H1 (cell line): ENCODE data around the gene CALY. TPM values are rescaled to one million over a fixed set of nuclear protein-coding genes. Genes with fewer than 3 reads are reported as not detected.
A peak's percentile ranks its signal among the peaks of the same experiment; 100 is the strongest.

Experiments used
- CTCF ChIA-PET: fragments of 300-600 bp; sonication (Branson Sonifier 250); formaldehyde crosslinking; loops from one replicate; lab custom pipeline; 2021; ENCODE audit not compliant: partially characterized antibody; lab: Charles Lee
- POLR2A ChIA-PET: fragments of 300-600 bp; sonication (Branson Sonifier 250); formaldehyde crosslinking; loops from one replicate; lab custom pipeline; 2021; ENCODE audit warnings: inconsistent platforms; ENCODE audit not compliant: partially characterized antibody; lab: Charles Lee
- DNase-seq, 2 experiments: peaks; one replicate each; pipeline versions ENCODE4 v3.0.0 to v3.0.0-alpha.2; 2010 to 2022; ENCODE audit warnings: low spot score in 2 of 2, low read depth in 1 of 2, mixed read lengths in 1 of 2
- FAIRE-seq: peaks from 2 replicates; lab custom pipeline; 2011; peaks lifted over from hg19 to GRCh38; lab: Jason Lieb, UNC
- H2AFZ ChIP-seq: 2 replicates; pipeline ENCODE4 v1.8.1; 2012; ENCODE audit warnings: low read length, inconsistent platforms
- H2AK5ac ChIP-seq: 2 replicates; pipeline ENCODE4 v1.6.1; 2013; ENCODE audit warnings: low read depth, low read length
- H2BK120ac ChIP-seq: replicated peaks from 2 replicates; pipeline ENCODE3; 2013; ENCODE audit warnings: low read depth, low read length, inconsistent platforms
- H2BK12ac ChIP-seq: 2 replicates; pipeline ENCODE4 v1.6.1; 2013; ENCODE audit warnings: low read depth, low read length
- H2BK15ac ChIP-seq: 2 replicates; pipeline ENCODE4 v1.6.1; 2013; ENCODE audit warnings: low read length
- H2BK20ac ChIP-seq: 2 replicates; pipeline ENCODE4 v1.6.1; 2013; ENCODE audit warnings: low read length
- H2BK5ac ChIP-seq: 2 replicates; pipeline ENCODE4 v1.6.1; 2013; ENCODE audit warnings: low read depth, low read length
- H3K14ac ChIP-seq: 2 replicates; pipeline ENCODE4 v1.6.1; 2013; ENCODE audit warnings: inconsistent platforms; ENCODE audit not compliant: insufficient read length
- H3K18ac ChIP-seq: 2 replicates; pipeline ENCODE4 v1.6.1; 2013; ENCODE audit warnings: low read length; ENCODE audit errors: extremely low read depth
- H3K23ac ChIP-seq: 2 replicates; pipeline ENCODE4 v1.6.1; 2013; ENCODE audit warnings: inconsistent platforms; ENCODE audit not compliant: insufficient read length
- H3K23me2 ChIP-seq: 2 replicates; pipeline ENCODE4 v1.6.1; 2013; ENCODE audit warnings: low read depth, low read length
- H3K27ac ChIP-seq: 2 replicates; pipeline ENCODE4 v1.6.1; 2011; ENCODE audit warnings: low read depth, low read length, inconsistent platforms
- H3K27me3 ChIP-seq, 4 experiments: replicated peaks in 1 of 4; 1 replicate in 1 of 4; 2 replicates in 3 of 4; pipeline versions ENCODE4 v1.6.1 to v1.8.1; 2011 to 2013; ENCODE audit warnings: low read length in 3 of 4, mild to moderate bottlenecking in 3 of 4, inconsistent platforms in 2 of 4, mixed read lengths in 2 of 4, moderate library complexity in 1 of 4; ENCODE audit not compliant: control insufficient read depth in 3 of 4, insufficient read depth in 3 of 4; ENCODE audit errors: extremely low read depth in 1 of 4
- H3K36me3 ChIP-seq, 4 experiments: 2 replicates each; pipeline versions ENCODE4 v1.6.1 to v1.8.1; 2011 to 2013; ENCODE audit warnings: mild to moderate bottlenecking in 4 of 4, low read length in 3 of 4, moderate library complexity in 2 of 4, control low read depth in 1 of 4, inconsistent platforms in 1 of 4; ENCODE audit not compliant: insufficient read depth in 4 of 4, control insufficient read depth in 2 of 4
- H3K4ac ChIP-seq: replicated peaks from 2 replicates; pipeline ENCODE3; 2013; ENCODE audit warnings: low read length, low read depth, mixed read lengths, inconsistent platforms; ENCODE audit not compliant: insufficient read length
- H3K4me1 ChIP-seq, 4 experiments: replicated peaks in 1 of 4; 1 replicate in 1 of 4; 2 replicates in 3 of 4; pipeline versions ENCODE4 v1.6.1 to v1.8.1; 2011 to 2013; ENCODE audit warnings: low read length in 3 of 4, inconsistent platforms in 2 of 4, mixed read lengths in 1 of 4; ENCODE audit not compliant: insufficient read depth in 4 of 4, control insufficient read depth in 3 of 4
- H3K4me2 ChIP-seq, 2 experiments: 2 replicates each; pipeline versions ENCODE4 v1.6.1 to v1.8.1; 2011 to 2013; ENCODE audit warnings: low read depth in 2 of 2, low read length in 2 of 2, control low read depth in 1 of 2, inconsistent platforms in 1 of 2, mild to moderate bottlenecking in 1 of 2; ENCODE audit not compliant: insufficient read depth in 1 of 2
- H3K4me3 ChIP-seq, 4 experiments: fragments of 200-600, 300-600 bp in 1 of 4; sonication (generic), shearing (Covaris generic), sonication (Bioruptor Twin) in 1 of 4; 2 replicates each; pipeline versions ENCODE4 v1.5.1 to v1.8.1; 2011 to 2016; ENCODE audit warnings: low read length in 4 of 4, low read depth in 3 of 4, control low read depth in 2 of 4, inconsistent platforms in 2 of 4, mild to moderate bottlenecking in 2 of 4, mixed read lengths in 1 of 4, moderate library complexity in 1 of 4; ENCODE audit not compliant: insufficient read depth in 2 of 4; ENCODE audit errors: extremely low read depth in 1 of 4
- H3K56ac ChIP-seq: replicated peaks from 2 replicates; pipeline ENCODE3; 2013; ENCODE audit warnings: low read depth, mild to moderate bottlenecking, mixed read lengths, low read length, inconsistent platforms; ENCODE audit not compliant: insufficient read length
- H3K79me1 ChIP-seq: 2 replicates; pipeline ENCODE4 v1.6.1; 2013; ENCODE audit warnings: low read depth, low read length, control low read depth
- H3K79me2 ChIP-seq, 2 experiments: 2 replicates each; pipeline versions ENCODE4 v1.6.1 to v1.8.1; 2012 to 2013; ENCODE audit warnings: low read length in 2 of 2, mild to moderate bottlenecking in 2 of 2, inconsistent platforms in 1 of 2; ENCODE audit not compliant: insufficient read depth in 2 of 2, control insufficient read depth in 1 of 2
- H3K9ac ChIP-seq, 4 experiments: replicated peaks in 1 of 4; 1 replicate in 1 of 4; 2 replicates in 3 of 4; pipeline versions ENCODE4 v1.6.1 to v1.8.1; 2011 to 2013; ENCODE audit warnings: low read depth in 3 of 4, low read length in 3 of 4, control low read depth in 2 of 4, mild to moderate bottlenecking in 2 of 4, moderate library complexity in 2 of 4, inconsistent platforms in 1 of 4; ENCODE audit errors: extremely low read depth in 1 of 4
- H3K9me3 ChIP-seq, 2 experiments: 2 replicates each; pipeline versions ENCODE4 v1.6.1 to v1.8.1; 2012 to 2013; ENCODE audit warnings: mild to moderate bottlenecking in 2 of 2, moderate library complexity in 2 of 2, control low read depth in 1 of 2, inconsistent platforms in 1 of 2, low read depth in 1 of 2, low read length in 1 of 2, mixed read lengths in 1 of 2; ENCODE audit not compliant: insufficient read depth in 2 of 2
- H4K20me1 ChIP-seq, 2 experiments: replicated peaks in 1 of 2; 2 replicates each; pipeline versions ENCODE3 to v1.8.1; 2011 to 2013; ENCODE audit warnings: inconsistent platforms in 2 of 2, low read length in 2 of 2, mild to moderate bottlenecking in 1 of 2; ENCODE audit not compliant: insufficient read depth in 2 of 2, control insufficient read depth in 1 of 2
- H4K5ac ChIP-seq: 2 replicates; pipeline ENCODE4 v1.6.1; 2013; ENCODE audit warnings: low read length, low read depth, mixed read lengths, inconsistent platforms; ENCODE audit not compliant: insufficient read length
- H4K8ac ChIP-seq: 2 replicates; pipeline ENCODE4 v1.8.0; 2013; ENCODE audit warnings: mild to moderate bottlenecking, moderate library complexity, low read length, inconsistent platforms; ENCODE audit not compliant: insufficient read depth; ENCODE audit errors: extremely low read depth
- H4K91ac ChIP-seq: replicated peaks from 2 replicates; pipeline ENCODE3; 2013; ENCODE audit warnings: low read length, mixed read lengths, inconsistent platforms; ENCODE audit not compliant: insufficient read length
- ASH2L ChIP-seq: fragments of 200-600, 300-600 bp; sonication (generic); IDR thresholded peaks from one replicate; pipeline ENCODE4 v1.7.1; 2017; ENCODE audit warnings: low read length
- CBX8 ChIP-seq: fragments of 300-800, 300-1000 bp; sonication (generic); IDR thresholded peaks from 2 replicates; pipeline ENCODE4 v1.7.1; 2016; ENCODE audit warnings: low read depth, low read length, borderline replicate concordance
- EP300 ChIP-seq, 2 experiments: IDR thresholded peaks; 1 replicate in 1 of 2; 2 replicates in 1 of 2; pipeline ENCODE4 v1.6.1; 2011 to 2012; ENCODE audit warnings: low read depth in 2 of 2, low read length in 2 of 2, mild to moderate bottlenecking in 2 of 2, borderline replicate concordance in 1 of 2, inconsistent platforms in 1 of 2, moderate library complexity in 1 of 2
- GTF2F1 ChIP-seq: IDR thresholded peaks from 2 replicates; pipeline ENCODE4 v1.6.1; 2012; ENCODE audit warnings: low read depth, low read length, improper control_type of control experiment, borderline replicate concordance
- MAFK ChIP-seq: IDR thresholded peaks from 2 replicates; pipeline ENCODE4 v1.6.1; 2012; ENCODE audit warnings: low read depth, mild to moderate bottlenecking, improper control_type of control experiment, low read length
- PHF8 ChIP-seq: fragments of 200-600 bp; sonication (generic); conservative IDR thresholded peaks from 2 replicates; pipeline ENCODE4 v1.7.1; 2012; ENCODE audit warnings: low read depth, mild to moderate bottlenecking, inconsistent platforms, low read length, moderate library complexity
- RFX5 ChIP-seq: IDR thresholded peaks from 2 replicates; pipeline ENCODE4 v1.6.1; 2011; ENCODE audit warnings: low read depth, low read length, improper control_type of control experiment, borderline replicate concordance
- SP1 ChIP-seq: IDR thresholded peaks from 2 replicates; pipeline ENCODE4 v1.6.1; 2011; ENCODE audit warnings: low read depth, low read length
- SP2 ChIP-seq: IDR thresholded peaks from 2 replicates; pipeline ENCODE4 v1.6.1; 2012; ENCODE audit warnings: mild to moderate bottlenecking, low read length, inconsistent platforms
- TCF12 ChIP-seq: IDR thresholded peaks from 2 replicates; pipeline ENCODE4 v1.6.1; 2011; ENCODE audit warnings: low read depth, mild to moderate bottlenecking, low read length
- TEAD4 ChIP-seq: IDR thresholded peaks from 2 replicates; pipeline ENCODE4 v1.6.1; 2012; ENCODE audit warnings: low read depth, low read length, inconsistent platforms, mixed read lengths
- WGBS, 2 experiments: shearing (Covaris generic) in 1 of 2; methylation state at CpG; one replicate each; pipeline versions ENCODE4 v1.1.6 to v1.1.7; 2013 to 2015; ENCODE audit warnings: low lambda C conversion rate in 2 of 2, mixed read lengths in 2 of 2, inconsistent platforms in 1 of 2, low coverage in 1 of 2, missing lambda C conversion rate in 1 of 2; ENCODE audit not compliant: insufficient replicate concordance in 2 of 2, insufficient coverage in 1 of 2, insufficient read length in 1 of 2; ENCODE audit errors: extremely low coverage in 1 of 2, missing lambda C conversion rate in 1 of 2; 5-methylcytosine and 5-hydroxymethylcytosine counted together
- polyA plus RNA-seq, 7 experiments: library from polyadenylated mRNA; depleted of rRNA in 3 of 7; stranded (reverse) in 5 of 7; unstranded in 2 of 7; fragments of >200 nt in 5 of 7; fragments of 200-250 nt in 2 of 7; gene quantifications; 1 replicate in 5 of 7; 2 replicates in 1 of 7; 4 replicates in 1 of 7; pipeline versions ENCODE4 v1.2.1 to v1.2.3, GENCODE V29; 2011 to 2013; ENCODE audit warnings: missing spikeins in 2 of 7, mixed read lengths in 2 of 7
- total RNA-seq: library from RNA; stranded (reverse); fragmentation: NEBNext Ultra II Directional; extraction: Animal tissue kit (Norgen Biotek cat#: 25700); gene quantifications from 2 replicates; pipeline ENCODE4 v1.2.1, GENCODE V29; 2021

Gene CALY
- total and polyA plus RNA-seq, 2 of the 8 experiments (the other 6 are each of a cell fraction or from before 2014, with no cell fraction given): 1.3 to 1.5 TPM

- Histone ChIP-seq H2BK120ac (no peak overlapping the region), H3K23ac (no peak overlapping the region), H4K20me1 (peaks cover 0 to 2% of the 10 kb centered on the region in 2 experiments), H2AFZ (no peak overlapping the region), H2AK5ac (no peak overlapping the region), H3K4me2 (peak overlapping the region in 1 of 2 experiments; percentile 20; a peak in 1 of 4 replicates), H2BK20ac (0 out of 2 replicates have a peak overlapping the region, but pooled peaks have one; percentile 8), H3K56ac (no peak overlapping the region), H3K36me3 (no peaks in the 10 kb centered on the region), H3K4me1 (peaks cover 0 to 27% (median 6%) of the 10 kb centered on the region in 4 experiments; a peak in 6 of 7 replicates), H4K8ac (no peak overlapping the region; the same call in 1 of the 2 replicates), H2BK12ac (peak overlapping the region; percentile 94; the same call in 1 of the 2 replicates), H3K27me3 (peaks cover 19 to 73% (median 61%) of the 10 kb centered on the region in 4 experiments), H4K91ac (peak overlapping the region; percentile 40), H3K18ac (no peak overlapping the region), H4K5ac (no peak overlapping the region), H2BK15ac (0 out of 2 replicates have a peak overlapping the region, but pooled peaks have one; percentile 92), H3K79me1 (no peaks in the 10 kb centered on the region), H3K9ac (no peak overlapping the region; a peak in 1 of 7 replicates), H3K4me3 (no peak overlapping the region), H3K23me2 (peaks cover 6% of the 10 kb centered on the region; the same call in 1 of the 2 replicates), H3K79me2 (no peaks in the 10 kb centered on the region), H3K4ac (no peak overlapping the region), H3K14ac (no peak overlapping the region), H3K27ac (no peak overlapping the region), H2BK5ac (no peak overlapping the region), H3K9me3 (peaks cover 0 to 5% of the 10 kb centered on the region in 2 experiments; a peak in 1 of 4 replicates)
- FAIRE-seq (no peak), DNase-seq (no peak)
- ChIA-PET POLR2A (interaction anchor here (0.7 to 4.3 kb wide), 6 partner anchors 15 to 30 kb away, joined by 3 to 24 read pairs (median 8); partner anchors contain the start of genes FUOM and PRAP1), CTCF (interaction anchor here (0.5 to 5.3 kb wide), 28 partner anchors 8 to 173 kb away, joined by 3 to 57 read pairs (median 4); partner anchors contain the start of genes CALY, FUOM and PRAP1)
- 92% methylated on average over 15 of the region's 15 CpGs; no CpG with 5 or more reads in 1 of the 2 experiments for WGBS, 2 experiments
- TF ChIP-seq CBX8 (no peak), PHF8 (no peak), SP1 (no peak), RFX5 (no peak), TCF12 (no peak), GTF2F1 (no peak), SP2 (no peak), MAFK (no peak), ASH2L (no peak), EP300 (IDR thresholded peaks at IDR 0.05; ENCODE audit: borderline replicate concordance in 1 of 2, low read depth in 2 of 2, low read length in 2 of 2) (no peak), TEAD4 (no peak)
Observed at GRCh38 chr10:133328358-133329343, 8.0 kb downstream of the CALY start.
